Forelimb muscle (tissue), 1 donor: ENCODE measurements around the gene METTL25B. TPM values are rescaled to one million over a fixed set of nuclear protein-coding genes. Genes with fewer than 3 reads are reported as not detected.

Experiments
- DNase-seq: peaks from one replicate; pipeline ENCODE4 v3.0.0-alpha.2; 2013; ENCODE audit warnings: low read depth
- polyA plus RNA-seq: library from polyadenylated mRNA; unstranded; fragments of 120-200 nt; gene quantifications from one replicate; pipeline ENCODE4 v1.2.1, GENCODE V29; 2013; ENCODE audit not compliant: insufficient read length

The METTL25B gene
- polyA plus RNA-seq, 1 donor, result 20.7 TPM

DNA sequence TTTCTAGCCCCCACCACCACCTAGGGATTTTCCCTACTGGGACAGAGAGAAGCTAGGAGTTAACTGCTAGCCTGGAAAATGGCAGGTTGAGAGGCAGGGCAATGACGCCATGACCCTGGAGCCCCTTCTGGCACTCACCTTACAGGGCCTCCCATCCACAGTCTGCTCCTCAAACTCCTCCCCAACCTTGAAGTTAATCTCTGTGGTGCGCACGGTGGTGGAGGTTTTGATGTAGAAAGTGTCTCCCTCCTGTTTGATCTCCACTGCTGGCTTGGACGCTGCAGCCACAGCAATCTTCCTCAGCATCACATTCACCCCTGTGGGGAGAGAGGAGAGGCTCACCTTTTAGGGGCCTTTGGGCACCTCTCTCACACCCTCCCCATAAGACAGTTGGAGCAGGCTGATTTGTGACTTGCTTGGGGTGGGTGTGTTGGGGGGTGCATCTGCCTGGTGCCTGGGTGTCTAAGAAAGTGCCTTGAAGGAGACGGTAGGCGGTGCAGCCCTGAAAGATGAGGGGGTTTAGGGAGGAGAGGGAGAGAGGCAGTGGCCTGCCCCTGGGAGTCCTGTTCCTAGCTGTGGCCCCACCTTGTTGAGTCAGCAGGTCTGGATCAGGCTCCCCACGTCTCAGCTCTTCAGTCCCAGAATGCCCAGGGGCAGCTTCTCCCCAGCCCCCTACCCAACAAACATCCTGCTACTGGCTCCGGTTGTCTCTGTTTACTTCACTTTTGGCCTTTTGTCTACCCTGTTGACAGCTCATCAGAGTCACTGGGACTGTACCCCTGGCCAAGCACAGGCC lies 27.3 kb upstream of the METTL25B start:
- no peak for DNase-seq

DNA sequence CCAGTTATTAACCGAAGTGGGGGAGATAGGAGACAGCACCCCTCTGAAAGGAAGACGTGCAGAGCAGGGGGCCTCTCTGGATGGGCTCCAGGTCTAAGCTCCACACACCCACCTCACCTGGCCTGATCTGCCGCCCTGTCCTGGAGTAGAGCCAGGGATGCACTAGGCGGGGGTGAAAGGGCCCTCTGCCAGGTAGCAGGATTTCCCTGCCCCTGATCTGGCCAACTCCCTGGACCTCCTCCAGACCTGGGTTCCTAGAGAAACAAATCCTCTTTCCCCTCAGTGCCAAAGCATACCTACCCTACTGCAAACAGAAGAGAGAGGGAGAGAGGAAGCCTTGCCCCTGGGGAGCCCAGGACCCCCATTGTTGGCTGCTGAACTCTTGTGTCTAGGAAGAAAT lies 24.9 kb upstream of the METTL25B start:
- no peak for DNase-seq

DNA sequence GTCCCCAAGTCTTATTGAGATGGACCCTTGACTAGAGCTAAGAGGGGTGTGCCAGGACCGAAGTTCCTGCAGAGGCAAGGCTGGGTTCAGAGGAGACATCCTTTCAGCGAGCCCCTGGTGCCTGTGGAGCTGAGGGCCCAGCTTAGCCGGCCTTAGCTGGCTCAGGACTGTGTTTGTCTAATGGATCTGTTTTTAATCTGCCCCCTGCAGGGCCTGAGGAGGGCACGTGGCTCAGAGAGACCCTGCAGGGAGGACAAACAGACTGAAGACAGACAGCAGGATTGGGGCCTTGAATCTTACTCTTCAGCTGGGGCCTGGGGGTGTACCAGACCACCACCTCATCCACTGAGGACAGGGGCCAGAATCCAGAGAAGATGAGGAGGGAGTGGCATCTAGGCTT lies 24.5 kb upstream of the METTL25B start:
- no peak for DNase-seq

DNA sequence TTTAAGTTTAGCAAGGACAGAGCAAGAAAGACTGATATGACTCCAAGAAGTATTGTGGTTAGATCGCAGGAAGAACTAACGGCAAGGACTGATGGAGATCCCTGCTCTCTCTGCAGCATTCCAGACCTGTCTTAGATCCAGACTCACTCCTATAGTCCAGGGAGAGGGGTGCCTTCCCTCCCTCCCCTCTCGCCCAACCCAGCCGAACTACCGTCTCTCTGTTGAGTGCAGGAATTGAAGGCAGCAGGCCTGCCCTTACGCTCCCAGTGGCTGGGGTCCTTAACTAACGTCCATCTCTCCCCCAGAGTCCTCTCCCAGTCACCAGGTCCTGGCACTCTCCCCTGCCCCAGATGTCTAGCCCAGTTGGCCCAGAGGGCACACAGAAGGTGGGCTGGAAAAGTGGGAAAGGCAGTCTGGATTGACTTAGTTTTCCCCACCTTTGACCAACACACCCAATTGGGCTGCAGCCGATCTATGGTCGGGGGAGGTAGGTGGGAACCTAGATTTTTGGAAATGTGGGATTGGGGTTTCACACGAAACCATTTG lies 24.0 kb upstream of the METTL25B start:
- DNase-seq, result no peak

DNA sequence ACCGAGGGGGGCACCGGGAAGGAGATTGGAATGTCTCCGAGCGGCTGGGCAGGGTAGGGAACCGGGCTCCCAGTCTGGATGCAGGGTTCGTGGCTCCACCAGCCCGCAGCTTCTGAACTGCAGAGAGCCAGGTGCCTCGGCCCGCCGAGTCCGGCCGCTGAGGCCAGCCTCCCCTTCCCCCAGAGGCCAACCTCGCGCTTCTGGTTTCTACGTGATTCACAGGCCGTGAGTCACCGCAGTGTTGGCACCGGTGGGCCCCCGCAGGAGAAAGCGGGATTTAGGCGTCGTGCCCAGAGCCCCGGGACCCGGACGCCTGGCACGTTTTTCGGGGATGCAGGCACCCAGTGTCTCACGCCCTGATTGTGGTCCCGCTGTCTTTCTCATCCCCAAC lies 23.3 kb upstream of the METTL25B start:
- no peak for DNase-seq

DNA sequence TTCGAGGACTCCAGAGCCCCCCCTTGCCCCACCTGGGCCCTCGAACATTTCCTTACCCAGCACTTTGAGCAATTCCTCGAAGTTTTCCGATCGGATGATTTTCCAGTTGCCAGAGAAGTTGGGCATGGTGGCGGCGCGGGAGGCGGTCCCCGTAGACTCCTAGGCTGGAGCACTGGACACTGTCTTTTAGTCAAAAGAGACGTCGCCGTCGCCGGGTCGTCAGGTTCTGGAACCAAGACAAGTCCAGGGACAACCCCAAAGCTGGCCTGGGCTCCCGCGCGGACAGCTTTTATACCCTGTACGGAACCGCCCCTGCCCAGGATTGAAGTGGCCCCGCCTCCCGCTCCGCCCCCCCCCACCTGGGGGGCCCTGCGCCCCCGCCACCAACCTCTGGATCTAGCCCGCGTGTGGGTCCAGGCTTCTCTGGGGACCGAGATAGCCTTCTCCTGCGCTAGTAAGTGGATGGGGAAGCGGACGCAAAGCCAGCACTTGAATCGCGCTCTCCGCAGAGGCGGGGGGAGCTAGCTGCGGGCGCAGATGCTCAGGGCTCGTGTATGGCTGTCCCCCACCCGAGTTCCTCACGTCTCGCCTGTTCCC lies 22.9 kb upstream of the METTL25B start, which contains the start of gene CRABP2:
Gene CRABP2, minus strand, starts transcription at position 263 of the 597 bp plus-strand sequence. Its CDS starts 137 bp downstream, at position 126.
- no peak for DNase-seq

DNA sequence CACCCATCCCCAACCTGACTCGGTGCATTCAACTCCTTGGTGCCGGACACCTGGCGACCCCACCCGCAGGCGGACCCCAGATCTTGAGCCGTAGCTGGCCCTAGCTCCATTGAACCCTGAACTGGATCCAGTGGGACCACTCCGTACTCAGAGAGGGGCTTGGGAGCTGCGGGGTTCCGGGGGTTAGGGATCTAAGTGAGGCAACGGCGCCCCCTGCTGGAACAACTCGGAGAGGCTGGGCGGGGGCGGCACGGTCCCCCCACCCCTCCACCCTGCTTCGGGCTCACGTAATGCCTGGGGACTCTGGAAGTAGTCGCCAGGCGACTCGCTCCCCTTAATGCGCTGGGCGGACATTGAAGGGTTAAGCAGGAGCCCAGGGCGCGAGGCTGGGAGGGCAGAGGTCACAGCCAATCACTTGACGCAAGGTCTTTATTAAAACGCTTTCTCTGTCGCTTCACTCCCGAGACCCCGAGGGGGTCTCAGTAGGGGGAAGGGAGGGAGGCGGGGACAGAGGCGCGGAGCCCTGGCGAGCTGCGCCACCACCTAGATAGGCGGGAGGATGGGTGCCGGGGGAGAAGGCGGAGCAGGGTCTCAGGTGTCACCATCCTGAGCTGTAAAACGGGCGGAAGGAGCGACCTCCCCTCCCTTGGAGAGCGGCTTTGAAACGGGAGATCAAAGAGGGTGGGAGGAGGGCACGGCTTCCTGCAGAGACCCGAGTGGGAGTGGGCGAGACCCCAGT lies 22.2 kb upstream of the METTL25B start:
- DNase-seq, result no peak

DNA sequence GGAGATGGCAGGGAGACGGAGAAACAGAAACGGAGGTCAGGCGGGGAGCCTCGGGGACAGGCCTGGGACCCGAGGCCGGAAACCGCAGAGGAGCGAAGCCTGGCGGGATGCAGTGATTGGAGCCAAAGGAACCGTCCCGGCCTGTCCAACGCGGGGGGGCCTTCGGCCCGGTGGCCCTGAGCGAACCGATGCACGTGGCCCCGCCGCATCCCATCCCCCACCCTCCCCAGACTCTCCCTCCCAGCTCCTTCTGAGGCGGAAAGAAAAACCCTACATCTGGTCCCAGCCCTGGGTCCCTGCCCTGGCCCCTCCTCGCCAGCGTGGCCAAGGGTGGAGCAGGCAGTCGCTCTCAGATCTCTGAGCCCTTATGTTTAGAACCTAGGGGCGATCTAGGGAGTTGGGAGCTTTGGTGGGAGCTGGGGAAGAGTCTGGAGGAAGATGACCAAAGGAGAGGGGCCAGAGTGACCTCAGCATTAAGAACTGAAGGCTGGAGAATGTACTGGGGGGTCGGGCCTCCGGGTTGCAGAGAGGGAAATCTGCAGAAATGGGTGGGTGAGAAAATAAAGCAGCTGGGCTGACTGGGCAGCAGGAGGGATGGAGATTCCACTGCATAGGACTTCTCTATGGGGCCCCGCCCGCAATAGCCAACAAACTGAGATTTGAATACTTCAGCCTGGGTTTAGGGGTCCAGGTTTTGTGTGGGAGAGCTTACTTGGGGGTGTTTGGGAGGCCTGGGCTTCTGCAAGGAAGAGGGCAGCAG lies 21.4 kb upstream of the METTL25B start:
- DNase-seq, result no peak

DNA sequence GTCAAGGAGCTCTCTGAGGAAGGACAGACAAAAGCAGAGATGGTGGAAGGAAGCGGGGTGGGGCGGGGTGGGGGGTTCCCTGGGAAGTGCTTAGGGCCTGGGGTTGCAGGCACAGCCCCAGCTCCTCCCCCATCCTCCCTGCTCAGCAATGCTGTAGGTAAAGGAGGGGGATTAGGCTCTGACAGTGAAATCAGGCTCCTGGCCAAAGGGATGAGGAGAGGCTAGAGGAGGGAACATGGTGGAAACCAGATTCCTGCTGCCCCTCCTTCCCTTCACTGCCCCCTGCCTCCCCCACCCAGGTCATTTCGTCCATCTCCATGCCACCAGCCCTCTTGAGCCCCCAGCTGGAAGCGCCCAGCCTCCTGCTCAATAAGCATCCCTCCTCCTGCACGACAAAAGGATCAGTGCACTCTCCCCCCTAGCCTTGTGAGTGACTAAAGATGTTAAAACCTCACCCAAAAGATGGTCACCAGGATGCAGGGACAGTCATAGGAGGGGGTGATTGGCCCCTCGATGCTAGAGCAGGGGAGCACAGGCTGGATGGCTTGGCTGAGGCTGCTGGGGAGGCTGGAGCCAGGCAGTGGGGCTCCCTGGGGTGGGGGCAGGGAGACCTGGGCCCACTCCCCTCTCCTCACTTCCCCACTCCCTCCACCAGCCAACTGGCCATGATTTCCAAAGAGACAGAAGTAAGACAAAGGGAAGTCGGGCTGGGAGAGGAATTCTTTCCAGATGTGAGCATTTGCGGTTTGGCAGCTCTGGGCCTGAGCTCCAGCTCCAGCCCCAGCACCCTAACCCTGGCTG lies 20.7 kb upstream of the METTL25B start:
- DNase-seq, result no peak

DNA sequence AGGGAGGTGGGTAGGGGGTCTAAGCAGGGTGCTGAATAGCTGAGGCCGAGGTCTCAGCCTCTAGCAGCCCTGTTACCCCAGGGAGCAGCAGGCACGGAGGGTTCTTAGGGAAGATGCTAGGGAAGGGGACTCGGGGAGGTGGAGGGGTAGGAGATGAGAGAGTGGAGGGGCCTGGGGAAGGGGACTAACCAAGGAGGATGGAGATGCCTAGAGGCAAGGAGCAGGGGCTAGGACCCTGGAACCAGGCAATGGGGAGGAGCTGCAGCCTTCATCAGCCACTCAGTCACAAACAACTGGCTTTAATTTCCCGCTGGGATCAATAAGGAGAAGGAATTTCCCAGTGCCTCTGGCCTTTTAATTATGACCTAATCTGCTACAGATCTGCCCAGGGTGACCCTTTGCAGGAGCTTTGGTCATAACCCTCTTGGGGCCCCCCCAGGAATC lies 20.0 kb upstream of the METTL25B start:
- no peak for DNase-seq

DNA sequence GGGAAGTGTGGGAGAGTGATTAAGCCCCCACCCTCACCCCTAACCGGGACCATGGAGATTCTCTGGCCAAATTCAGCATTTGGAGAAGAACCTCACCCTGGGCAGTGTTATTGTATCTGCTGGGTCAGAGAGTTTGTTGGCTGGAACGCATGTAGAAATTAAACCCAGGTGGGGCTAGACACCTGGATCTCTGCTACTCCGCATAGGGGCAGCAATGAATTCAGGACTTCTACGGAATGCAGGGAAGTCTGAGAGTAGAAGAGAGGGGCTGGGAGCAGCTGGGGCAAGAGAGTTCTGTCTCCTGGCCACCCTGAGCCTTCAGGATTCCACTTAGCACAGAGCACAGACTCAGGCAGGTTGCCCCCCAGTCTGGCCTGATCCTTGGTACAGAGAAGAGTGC lies 19.2 kb upstream of the METTL25B start:
- DNase-seq, result no peak

DNA sequence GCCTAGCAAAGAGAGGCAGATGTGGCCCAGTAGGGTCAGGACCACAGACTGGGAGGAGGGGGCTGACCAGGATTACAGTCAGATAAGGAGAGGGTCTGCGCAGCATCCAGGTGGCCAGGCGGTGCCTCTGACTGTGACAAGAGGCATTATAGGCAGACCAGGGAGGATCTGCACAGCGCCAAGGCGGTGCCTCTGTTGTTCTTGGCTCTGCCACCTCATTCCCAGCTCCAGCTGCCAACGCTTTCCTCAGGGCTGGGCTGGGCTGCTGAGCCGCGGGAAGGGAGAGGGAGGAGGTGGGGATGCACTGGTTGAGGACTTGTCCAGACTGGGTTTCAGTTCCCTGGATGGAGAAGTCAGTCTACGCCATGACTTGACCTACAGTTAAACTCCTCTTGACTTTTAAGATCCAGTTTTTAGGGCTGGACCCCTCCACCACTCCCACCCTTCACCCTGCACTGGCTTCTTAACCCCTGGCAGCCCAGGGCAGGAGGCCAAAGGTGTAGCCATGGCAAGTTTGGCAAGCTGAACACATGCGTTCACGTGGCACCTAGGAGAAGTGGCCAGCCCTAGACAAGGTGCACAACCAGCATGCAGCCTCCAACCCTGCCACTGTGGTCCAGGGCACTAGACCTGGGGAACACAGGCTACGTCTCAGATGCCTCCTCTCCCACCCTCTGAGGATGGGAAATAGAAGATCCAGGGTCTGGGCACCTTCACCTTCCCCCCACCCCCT lies 18.3 kb upstream of the METTL25B start:
- no peak for DNase-seq

DNA sequence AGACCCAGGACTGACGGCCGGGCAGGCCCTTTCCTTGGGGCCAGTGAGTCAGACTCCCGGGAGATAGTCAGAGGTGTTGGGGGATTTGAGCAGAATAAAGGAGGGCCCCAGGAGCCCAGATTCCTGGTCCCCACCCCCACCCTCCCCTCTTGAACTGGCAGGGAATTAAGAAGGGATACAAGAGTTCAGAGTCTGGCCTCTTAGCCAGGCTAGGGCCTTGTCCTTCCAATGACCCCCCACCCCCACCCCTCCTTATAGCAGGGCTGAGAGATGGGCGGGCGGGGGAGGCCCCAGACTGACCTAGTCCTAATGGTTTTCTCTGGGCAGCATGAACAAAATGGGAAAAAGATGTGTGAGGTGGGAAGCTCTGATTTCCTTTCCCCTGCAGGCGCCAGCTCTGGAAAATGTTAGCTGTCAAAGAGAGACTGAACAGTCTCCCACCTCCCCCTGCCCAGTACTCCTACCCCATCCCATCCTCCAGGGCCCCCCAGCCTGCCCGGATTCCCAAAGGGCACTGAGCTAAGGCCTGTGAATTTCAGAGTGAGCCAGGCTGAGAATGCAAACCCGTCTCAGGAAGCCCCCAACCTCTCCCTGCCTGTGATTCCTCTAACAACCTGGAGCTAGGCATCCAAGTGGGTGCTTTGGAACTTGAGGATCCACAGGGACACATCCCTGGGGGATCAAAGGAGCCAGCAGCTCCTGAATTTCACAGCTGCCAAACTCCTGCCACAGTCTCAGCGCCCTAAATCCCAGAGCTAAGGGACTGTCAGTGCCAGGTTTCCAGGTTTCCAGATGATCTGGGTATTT lies 17.1 kb upstream of the METTL25B start:
- DNase-seq, result no peak

DNA sequence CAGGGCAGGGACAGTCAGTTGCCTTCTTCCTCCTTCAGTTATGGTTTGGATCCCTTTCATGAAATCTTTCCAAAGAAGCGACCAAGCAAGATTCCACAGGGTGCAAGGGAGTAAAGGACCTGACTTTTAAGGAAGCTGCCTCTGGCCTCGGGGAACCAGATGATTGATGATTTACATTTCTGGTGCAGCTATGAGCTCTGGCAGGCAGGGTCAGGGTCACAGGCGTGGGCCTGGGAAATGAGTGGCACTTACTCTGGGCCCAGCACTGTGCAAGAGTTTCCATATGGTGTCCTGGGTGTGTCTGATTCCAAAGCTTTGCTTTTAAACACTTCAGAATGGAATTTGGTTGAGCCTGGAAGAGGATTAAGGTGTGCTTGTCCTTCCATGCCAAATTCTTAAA lies 15.6 kb upstream of the METTL25B start:
- DNase-seq, result no peak

DNA sequence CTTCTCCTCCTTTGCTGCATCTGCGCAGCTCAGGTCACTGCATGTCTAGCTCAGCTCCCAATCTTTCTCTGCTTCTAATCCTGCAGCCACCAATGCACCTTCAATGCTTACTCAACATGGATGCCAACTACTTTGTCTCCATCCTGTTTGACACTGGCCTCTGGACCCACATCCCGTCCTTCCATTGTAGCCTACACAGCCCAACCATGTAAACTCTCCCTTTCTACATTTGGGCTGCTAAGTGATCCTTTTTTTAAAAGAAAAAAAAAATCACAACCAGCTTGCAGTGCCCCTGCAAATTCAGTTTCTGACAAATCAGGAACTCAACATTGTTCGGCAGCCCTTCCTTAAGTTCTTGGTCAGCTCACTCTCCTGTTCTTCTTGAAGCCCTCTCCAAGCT lies 13.4 kb upstream of the METTL25B start:
- DNase-seq, result no peak

DNA sequence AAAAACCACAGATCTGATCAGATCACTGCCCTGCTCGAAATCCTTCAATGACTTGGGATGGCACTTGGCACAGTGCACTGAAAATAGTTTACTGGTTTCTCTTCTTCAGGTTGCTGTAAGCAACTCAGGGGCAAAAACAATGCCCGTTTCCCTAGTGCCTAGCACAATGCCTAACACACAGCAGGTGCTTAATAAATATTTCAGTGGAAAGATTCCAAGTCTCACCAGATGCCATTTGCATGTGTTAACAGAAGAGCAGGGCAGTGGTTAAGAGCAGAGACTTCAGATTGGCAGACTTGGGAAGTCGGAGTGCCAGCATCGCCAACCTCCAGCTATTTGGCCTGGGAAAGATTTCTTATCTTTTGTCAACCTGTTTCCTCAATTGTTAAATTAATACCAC lies 10.9 kb upstream of the METTL25B start:
- no peak for DNase-seq

DNA sequence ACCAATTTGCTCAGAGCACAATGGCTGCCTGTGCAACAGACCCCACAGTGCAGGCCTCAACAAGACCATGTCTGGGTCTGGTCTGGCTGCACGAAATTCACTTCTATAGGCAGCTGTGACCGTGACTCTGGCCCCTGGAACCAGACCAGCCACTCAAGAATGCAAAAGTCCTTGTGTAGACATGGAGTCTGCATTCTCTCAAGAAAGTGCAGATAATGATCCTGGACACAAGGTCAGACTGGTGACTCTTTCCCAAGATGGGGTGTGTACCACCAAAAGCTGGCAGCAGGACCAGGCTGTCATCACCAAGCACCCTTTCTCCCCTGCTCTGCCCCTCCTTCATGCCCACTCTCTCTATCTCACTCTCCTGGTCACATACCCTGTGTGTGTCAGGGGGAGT lies 7.1 kb upstream of the METTL25B start:
- no peak for DNase-seq

DNA sequence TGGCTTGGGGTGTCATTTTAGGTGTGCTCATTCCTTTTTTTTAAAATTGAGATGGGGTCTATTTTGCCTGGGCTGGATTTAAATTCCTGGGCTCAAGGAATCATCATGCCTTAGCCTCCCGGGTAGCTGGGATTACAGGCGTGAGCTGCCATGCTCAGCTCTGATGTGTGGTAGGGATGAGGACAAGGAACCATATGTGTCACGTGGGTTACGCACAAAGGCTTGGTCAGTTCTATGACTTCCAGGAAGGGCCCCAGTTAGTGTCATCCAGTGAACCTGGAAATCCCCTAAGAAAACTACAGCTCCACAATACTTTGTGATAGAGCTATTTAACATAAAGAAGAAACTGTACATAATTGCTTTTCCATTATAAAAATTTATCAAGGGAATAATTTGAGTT lies 6.7 kb upstream of the METTL25B start:
- DNase-seq, result no peak

DNA sequence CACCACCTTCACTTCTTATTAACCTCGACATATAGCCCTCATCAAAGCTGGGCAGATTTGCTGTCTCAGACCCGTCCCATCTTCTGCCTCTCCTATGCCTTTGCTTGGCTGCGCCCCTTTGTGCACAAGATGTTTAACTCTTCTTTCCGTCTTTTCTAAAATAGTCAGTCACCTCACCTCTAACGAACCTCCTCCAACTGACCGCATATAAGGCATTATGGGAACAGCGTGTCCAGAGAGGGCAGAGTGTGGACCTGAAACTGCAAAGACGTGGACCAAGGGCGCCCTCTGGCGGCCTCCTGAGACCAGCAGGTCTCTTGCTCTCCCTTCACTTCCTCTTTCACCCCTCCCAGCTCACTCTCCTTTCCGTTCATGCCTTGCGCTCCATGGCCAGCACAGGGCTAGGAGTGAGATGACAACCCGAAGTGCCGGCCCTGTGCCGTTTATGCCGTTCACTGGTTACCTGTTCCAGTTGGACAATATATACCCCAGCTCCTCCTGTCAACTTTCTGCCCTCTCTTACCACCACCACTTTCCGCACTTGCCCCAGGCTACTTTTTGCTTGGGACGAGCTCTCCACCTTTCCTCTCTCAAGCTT lies 2.5 kb upstream of the METTL25B start:
- peak; percentile 86 for DNase-seq
